IMR-90 (cell line): ENCODE data around the gene ADRA1B. TPM values are rescaled to one million over a fixed set of nuclear protein-coding genes. Genes with fewer than 3 reads are reported as not detected.

ENCODE experiments used
- ATAC-seq: fragments of 200-7000 bp; cut with Tn5 transposase; 2 replicates; pipeline ENCODE4 v1.9.1; 2020; ENCODE audit warnings: low read depth, mild to moderate bottlenecking, moderate library complexity
- Bru-seq: library from RNA; stranded (reverse); fragments of 400-500 nt; gene quantifications from one replicate; lab custom pipeline; 2021; lab: Mats Ljungman, UMichigan
- BruChase-seq, 2 experiments: library from RNA; stranded (reverse); fragments of 400-500 nt; gene quantifications; one replicate each; lab custom pipeline; 2021; lab: Mats Ljungman, UMichigan
- BruUV-seq: library from RNA; stranded (reverse); fragments of 400-500 nt; replicated peaks from 2 replicates; lab custom pipeline; 2021; lab: Mats Ljungman, UMichigan
- CTCF ChIA-PET: fragments of 300-600 bp; formaldehyde crosslinking; extraction: SDS; loops from one replicate; lab custom pipeline; 2021; ENCODE audit warnings: antibody characterized with exemption; lab: Yijun Ruan, JAX
- POLR2A ChIA-PET: fragments of 300-600 bp; sonication (Branson Sonifier 250); formaldehyde crosslinking; loops from one replicate; lab custom pipeline; 2022; ENCODE audit warnings: antibody characterized with exemption; ENCODE audit not compliant: unreplicated experiment; lab: Charles Lee
- DNase-seq: peaks from one replicate; pipeline ENCODE4 v3.0.0; 2013
- H2AFZ ChIP-seq: replicated peaks from 2 replicates; pipeline ENCODE3; 2013; ENCODE audit warnings: low read length, mild to moderate bottlenecking; ENCODE audit not compliant: poor library complexity
- H2AK5ac ChIP-seq: 2 replicates; pipeline ENCODE4 v1.6.1; 2013; ENCODE audit warnings: low read depth, low read length, inconsistent platforms
- H2AK9ac ChIP-seq: replicated peaks from 2 replicates; pipeline ENCODE3; 2013; ENCODE audit warnings: mild to moderate bottlenecking, low read depth, low read length, moderate library complexity; ENCODE audit not compliant: poor library complexity
- H2BK120ac ChIP-seq: 2 replicates; pipeline ENCODE4 v1.6.1; 2013; ENCODE audit warnings: low read depth, low read length, inconsistent platforms
- H2BK15ac ChIP-seq: 3 replicates; pipeline ENCODE4 v1.6.1; 2013; ENCODE audit warnings: low read depth, low read length, inconsistent platforms
- H2BK20ac ChIP-seq: 2 replicates; pipeline ENCODE4 v1.6.1; 2013; ENCODE audit warnings: low read depth, mild to moderate bottlenecking, inconsistent platforms, low read length, moderate library complexity
- H2BK5ac ChIP-seq: 2 replicates; pipeline ENCODE4 v1.6.1; 2013; ENCODE audit warnings: mild to moderate bottlenecking, low read depth, low read length, inconsistent platforms; ENCODE audit not compliant: poor library complexity, severe bottlenecking
- H3K14ac ChIP-seq: replicated peaks from 2 replicates; pipeline ENCODE4 v1.6.1; 2013; ENCODE audit warnings: low read depth, low read length, inconsistent platforms
- H3K18ac ChIP-seq: 2 replicates; pipeline ENCODE4 v1.6.1; 2013; ENCODE audit warnings: low read depth, low read length, control low read depth
- H3K23ac ChIP-seq: 2 replicates; pipeline ENCODE4 v1.6.1; 2013; ENCODE audit warnings: low read depth, low read length, inconsistent platforms
- H3K27ac ChIP-seq: 2 replicates; pipeline ENCODE4 v1.5.1; 2013; ENCODE audit warnings: mild to moderate bottlenecking, control low read depth, low read length; ENCODE audit not compliant: insufficient read depth
- H3K27me3 ChIP-seq: 2 replicates; pipeline ENCODE4 v1.6.1; 2013; ENCODE audit warnings: low read length; ENCODE audit not compliant: control insufficient read depth, insufficient read depth
- H3K36me3 ChIP-seq: 2 replicates; pipeline ENCODE4 v1.6.1; 2013; ENCODE audit warnings: low read length, mixed read lengths; ENCODE audit not compliant: control insufficient read depth, insufficient read depth
- H3K4ac ChIP-seq: 2 replicates; pipeline ENCODE4 v1.6.1; 2013; ENCODE audit warnings: low read depth, low read length, inconsistent platforms
- H3K4me1 ChIP-seq: 2 replicates; pipeline ENCODE4 v1.6.1; 2013; ENCODE audit warnings: low read length, mixed read lengths; ENCODE audit not compliant: control insufficient read depth, insufficient read depth
- H3K4me2 ChIP-seq: 2 replicates; pipeline ENCODE4 v1.6.1; 2013; ENCODE audit warnings: low read depth, mild to moderate bottlenecking, control low read depth, low read length, moderate library complexity
- H3K4me3 ChIP-seq: 2 replicates; pipeline ENCODE4 v1.5.1; 2013; ENCODE audit warnings: low read depth, mild to moderate bottlenecking, control low read depth, low read length, moderate library complexity; ENCODE audit not compliant: insufficient read depth
- H3K56ac ChIP-seq: 2 replicates; pipeline ENCODE4 v1.6.1; 2013; ENCODE audit warnings: low read length, inconsistent platforms; ENCODE audit not compliant: insufficient read depth; ENCODE audit errors: extremely low read depth
- H3K79me1 ChIP-seq, 2 experiments: 2 replicates each; pipeline ENCODE4 v1.6.1; 2013; ENCODE audit warnings: low read length in 2 of 2, inconsistent platforms in 1 of 2, low read depth in 1 of 2
- H3K9ac ChIP-seq: 2 replicates; pipeline ENCODE4 v1.6.1; 2013; ENCODE audit warnings: low read depth, low read length, control low read depth
- H3K9me1 ChIP-seq: 2 replicates; pipeline ENCODE4 v1.6.1; 2013; ENCODE audit warnings: low read length, inconsistent platforms; ENCODE audit not compliant: insufficient read depth
- H3K9me3 ChIP-seq: 2 replicates; pipeline ENCODE4 v1.6.1; 2013; ENCODE audit warnings: low read length; ENCODE audit not compliant: control insufficient read depth, insufficient read depth
- H4K20me1 ChIP-seq: 2 replicates; pipeline ENCODE4 v1.6.1; 2013; ENCODE audit warnings: low read length, inconsistent platforms; ENCODE audit not compliant: insufficient read depth
- H4K5ac ChIP-seq: 2 replicates; pipeline ENCODE4 v1.6.1; 2013; ENCODE audit warnings: mild to moderate bottlenecking, low read depth, low read length, control low read depth
- H4K8ac ChIP-seq, 2 experiments: 2 replicates each; pipeline ENCODE4 v1.6.1; 2013; ENCODE audit warnings: low read depth in 2 of 2, low read length in 2 of 2, control low read depth in 1 of 2, inconsistent platforms in 1 of 2
- H4K91ac ChIP-seq: 2 replicates; pipeline ENCODE4 v1.6.1; 2013; ENCODE audit warnings: low read depth, low read length, inconsistent platforms; ENCODE audit not compliant: insufficient read depth
- CEBPB ChIP-seq: IDR thresholded peaks from 2 replicates; pipeline ENCODE4 v1.6.1; 2012; ENCODE audit warnings: low read depth, low read length, improper control_type of control experiment
- CTCF ChIP-seq: conservative IDR thresholded peaks from 2 replicates; pipeline ENCODE4 v1.5.1; 2012; ENCODE audit warnings: mild to moderate bottlenecking, low read depth, low read length, improper control_type of control experiment
- MAZ ChIP-seq: IDR thresholded peaks from 2 replicates; pipeline ENCODE4 v1.6.1; 2012; ENCODE audit warnings: low read depth, mild to moderate bottlenecking, low read length, improper control_type of control experiment, moderate library complexity, borderline replicate concordance
- POLR2A ChIP-seq: IDR thresholded peaks from 2 replicates; pipeline ENCODE4 v1.6.1; 2012; ENCODE audit warnings: mild to moderate bottlenecking, low read depth, low read length
- RAD21 ChIP-seq: IDR thresholded peaks from 2 replicates; pipeline ENCODE4 v1.6.1; 2012; ENCODE audit warnings: low read length, improper control_type of control experiment
- RCOR1 ChIP-seq: IDR thresholded peaks from 2 replicates; pipeline ENCODE4 v1.6.1; 2012; ENCODE audit warnings: mild to moderate bottlenecking, low read length, improper control_type of control experiment; ENCODE audit not compliant: insufficient replicate concordance
- SMC3 ChIP-seq: fragments of 150-350 bp; IDR thresholded peaks from 2 replicates; pipeline ENCODE4 v1.6.1; 2016; ENCODE audit warnings: low read depth, mild to moderate bottlenecking, antibody characterized with exemption, low read length, moderate library complexity
- WGBS, 2 experiments: methylation state at CpG; one replicate each; pipeline versions ENCODE4 v1.1.5 to v1.1.7; 2013; ENCODE audit warnings: missing lambda C conversion rate in 2 of 2; ENCODE audit not compliant: insufficient read length in 1 of 2; ENCODE audit errors: extremely low coverage in 2 of 2; 5-methylcytosine and 5-hydroxymethylcytosine counted together
- dilution Hi-C: fragments of 300-500 bp; cut with HindIII; formaldehyde crosslinking; loops from one replicate; pipeline ENCODE4 v1.14.3; 2018; ENCODE audit warnings: low sequenced_read_pairs; ENCODE audit not compliant: unreplicated experiment
- in situ Hi-C: fragments of 300-500 bp; cut with MboI; formaldehyde crosslinking; loops from 3 replicates; pipeline ENCODE4 v1.14.3; 2019; ENCODE audit warnings: low sequenced_read_pairs, inconsistent platforms, mixed read lengths
- intact Hi-C: fragments of 100-400 bp; cut with micrococcal nuclease; formaldehyde crosslinking; loops from 2 replicates; pipeline ENCODE4 v1.10.0; 2022
- long read RNA-seq: library from polyadenylated mRNA; unstranded; transcript quantifications from one replicate; pipeline ENCODE4 v2.0.0, GENCODE V29; 2021; ENCODE audit not compliant: unreplicated experiment
- polyA plus RNA-seq, 3 experiments: library from polyadenylated mRNA; depleted of rRNA; stranded (reverse); fragments of >200 nt; gene quantifications; 2 replicates each; pipeline ENCODE4 v1.2.3, GENCODE V29; 2012; ENCODE audit warnings: low replicate concordance in 1 of 3
- total RNA-seq: library from RNA; depleted of rRNA; stranded (reverse); fragments of >200 nt; gene quantifications from 2 replicates; pipeline ENCODE4 v1.2.3, GENCODE V29; 2012; rRNA removed

ADRA1B gene
- total RNA-seq (0.18 and 0.56 TPM in 2 replicates), polyA plus RNA-seq (2012; rRNA removed) (1.5 and 1.6 TPM in 2 replicates), Bru-seq, nascent RNA (percentile 48 among the genes with signal in this experiment), BruChase-seq, experiment 1, labeled RNA remaining after a 6-hour chase (percentile 47 among the genes with signal in this experiment), BruChase-seq, experiment 2, labeled RNA remaining after a 2-hour chase (percentile 41 among the genes with signal in this experiment)
- 0.76 and 1.5 TPM in 2 replicates for polyA plus RNA-seq (2012; cell fraction: cytosol; rRNA removed)
- 0.54 and 1.4 TPM in 2 replicates for polyA plus RNA-seq (2012; cell fraction: nucleus; rRNA removed; ENCODE audit: low replicate concordance)
- long read RNA-seq, partial matches to known transcripts = 0 of 3 reads
- long read RNA-seq, other reads (novel, unspliced or antisense) = 2 of 3 reads

GRCh38 chr5:159915904-159916840, at the start of gene ADRA1B:
TSS of gene ADRA1B (plus strand) at chr5:159916482. CDS start at chr5:159916906, 424 bp downstream.
- H2BK20ac ChIP-seq = peak within 1 kb of the TSS; percentile 49; the same call in 1 of the 2 replicates
- no TSS peak for BruUV-seq
- H3K18ac ChIP-seq = peak within 1 kb of the TSS; percentile 10; the same call in 1 of the 2 replicates
- in situ Hi-C loops = loop anchor here (5.0 kb wide), 1 partner anchor 469 kb away; no protein-coding TSS in a partner anchor
- 0 out of 2 replicates have a peak within 1 kb of the TSS, but pooled peaks have one; percentile 22 for H3K23ac ChIP-seq
- dilution Hi-C loops = no loop called here
- TF ChIP-seq SMC3 (peak; percentile 75), POLR2A (0 out of 2 replicates have a peak, but pooled peaks have one; percentile 22), MAZ (peak; percentile 76), RAD21 (peak; percentile 91), CTCF (peak; percentile 83), RCOR1 (no peak), CEBPB (no peak)
- H3K36me3 ChIP-seq = no peaks in the 10 kb centered on the region
- peak within 1 kb of the TSS; percentile 57; the same call in 1 of the 3 replicates for H2BK15ac ChIP-seq
- no peaks in the 10 kb centered on the region for H4K20me1 ChIP-seq
- H3K4me1 ChIP-seq = peaks cover 16% of the 10 kb centered on the region
- peak within 1 kb of the TSS in 1 of 2 experiments; percentile 24; a peak in 1 of 4 replicates for H4K8ac ChIP-seq
- no peak within 1 kb of the TSS; the same call in 1 of the 2 replicates for H2AK5ac ChIP-seq
- peak within 1 kb of the TSS; percentile 76 for H2AFZ ChIP-seq
- no peak within 1 kb of the TSS for H3K56ac ChIP-seq
- H2BK5ac ChIP-seq = no peak within 1 kb of the TSS
- H2BK120ac ChIP-seq = peak within 1 kb of the TSS; percentile 66
- CTCF ChIA-PET = interaction anchor here (1.0 to 1.4 kb wide), 5 partner anchors 71 to 471 kb away, joined by 3 to 6 read pairs (median 4); no protein-coding TSS in a partner anchor
- DNase-seq (peak; percentile 53), ATAC-seq (peak; percentile 90)
- H4K5ac ChIP-seq = peak within 1 kb of the TSS; percentile 39; the same call in 1 of the 2 replicates
- intact Hi-C loops = loop anchor here (1.0 to 5.0 kb wide), 10 partner anchors 49 to 630 kb away; partner anchors contain the start of gene IL12B
- H4K91ac ChIP-seq = no peak within 1 kb of the TSS; the same call in 1 of the 2 replicates
- H3K4me3 ChIP-seq = peak within 1 kb of the TSS; percentile 40
- POLR2A ChIA-PET = interaction anchor here (0.5 to 0.6 kb wide), 2 partner anchors 175 to 709 kb away, joined by 3 to 4 read pairs; no protein-coding TSS in a partner anchor
- H3K9me3 ChIP-seq = no peaks in the 10 kb centered on the region
- peak within 1 kb of the TSS; percentile 49 for H3K4ac ChIP-seq
- H3K79me1 ChIP-seq = no peaks in the 10 kb centered on the region; a peak in 1 of 4 replicates
- H2AK9ac ChIP-seq = peak within 1 kb of the TSS; percentile 24
- H3K9me1 ChIP-seq = peaks cover 14% of the 10 kb centered on the region
- WGBS, 2 experiments = 1% methylated on average over 14 of the region's 81 CpGs; no CpG with 5 or more reads in 1 of the 2 experiments
- no peak within 1 kb of the TSS; the same call in 1 of the 2 replicates for H3K27ac ChIP-seq
- no peak within 1 kb of the TSS; the same call in 1 of the 2 replicates for H3K14ac ChIP-seq
- peak within 1 kb of the TSS; percentile 47 for H3K9ac ChIP-seq
- no peaks in the 10 kb centered on the region for H3K27me3 ChIP-seq
- H3K4me2 ChIP-seq = peak within 1 kb of the TSS; percentile 73
